CD4-positive, CD25-positive, alpha-beta regulatory T cell (primary cell): ENCODE results near the gene CANX. TPM values are rescaled to one million over a fixed set of nuclear protein-coding genes. Genes with fewer than 3 reads are reported as not detected.
"Not testable (repeated sequence)": the region's sequence is repeated elsewhere in the genome, so short reads cannot be mapped to it uniquely, and the experiment has no call there.

Experiments used
- ATAC-seq, 2 donors: fragments of 150-1000 bp; cut with Tn5 transposase; one replicate each; pipeline ENCODE4 v1.10.0; 2021; ENCODE audit warnings: low read depth in 2 of 2, moderate number of reproducible peaks in 2 of 2, moderate library complexity in 1 of 2
- DNase-seq, 3 donors: peaks; one replicate each; pipeline versions ENCODE4 v3.0.0 to v3.0.0-alpha.2; 2012 to 2022; ENCODE audit warnings: mixed read lengths in 1 of 3
- H3K27ac ChIP-seq: one replicate; pipeline ENCODE4 v1.7.0; 2013; ENCODE audit warnings: mild to moderate bottlenecking, low read length; ENCODE audit not compliant: insufficient read depth, poor library complexity, severe bottlenecking
- H3K27me3 ChIP-seq: one replicate; pipeline ENCODE4 v1.7.0; 2013; ENCODE audit warnings: low read length; ENCODE audit not compliant: control insufficient read depth, insufficient read depth
- H3K36me3 ChIP-seq: one replicate; pipeline ENCODE4 v1.7.0; 2013; ENCODE audit warnings: mild to moderate bottlenecking, low read length, moderate library complexity; ENCODE audit not compliant: control insufficient read depth, insufficient read depth
- H3K4me1 ChIP-seq: 2 replicates; pipeline ENCODE4 v1.7.0; 2013; ENCODE audit warnings: mild to moderate bottlenecking, low read length; ENCODE audit not compliant: insufficient read depth, control insufficient read depth, poor library complexity, severe bottlenecking
- H3K4me3 ChIP-seq: one replicate; pipeline ENCODE4 v1.7.0; 2013; ENCODE audit warnings: low read depth, mild to moderate bottlenecking, low read length, moderate library complexity
- H3K9me3 ChIP-seq, 2 experiments: 1 replicate in 1 of 2; 2 replicates in 1 of 2; pipeline ENCODE4 v1.7.0; 2013; ENCODE audit warnings: low read length in 2 of 2, mild to moderate bottlenecking in 1 of 2, moderate library complexity in 1 of 2; ENCODE audit not compliant: control insufficient read depth in 2 of 2
- H3K27ac Mint-ChIP-seq, 3 donors: one replicate each; pipeline ENCODE4 v1.8.0; 2020 to 2022; ENCODE audit warnings: mild to moderate bottlenecking in 3 of 3, mixed read lengths in 3 of 3, moderate library complexity in 2 of 3
- H3K27me3 Mint-ChIP-seq: one replicate; pipeline ENCODE4 v1.8.0; 2022; ENCODE audit warnings: mild to moderate bottlenecking, mixed read lengths
- H3K36me3 Mint-ChIP-seq: one replicate; pipeline ENCODE4 v1.8.0; 2020; ENCODE audit warnings: mixed read lengths
- H3K4me1 Mint-ChIP-seq, 4 donors: one replicate each; pipeline ENCODE4 v1.8.0; 2020 to 2022; ENCODE audit warnings: mixed read lengths in 4 of 4, mild to moderate bottlenecking in 1 of 4
- H3K4me3 Mint-ChIP-seq, 4 donors: one replicate each; pipeline ENCODE4 v1.8.0; 2020 to 2022; ENCODE audit warnings: mild to moderate bottlenecking in 4 of 4, mixed read lengths in 4 of 4, moderate library complexity in 3 of 4
- H3K9me3 Mint-ChIP-seq, 7 donors: one replicate each; pipeline ENCODE4 v1.8.0; 2020 to 2022; ENCODE audit warnings: mixed read lengths in 7 of 7, mild to moderate bottlenecking in 3 of 7, moderate library complexity in 2 of 7
- polyA plus RNA-seq, 4 donors: library from polyadenylated mRNA; unstranded; fragments of 300-500 nt; fragmentation: Illumina TruSeq; gene quantifications; one replicate each; pipeline ENCODE4 v1.2.3, GENCODE V29; 2021
- total RNA-seq: library from RNA; stranded (reverse); gene quantifications from one replicate; pipeline ENCODE4 v1.2.3, GENCODE V29; 2022

CANX gene
- total and polyA plus RNA-seq, 5 donors from 2014 or later = 180 to 205 (median 196) TPM

GRCh38 chr5:179668391-179668790, 30.4 kb upstream of the CANX start:
- no peaks in the 10 kb centered on the region for H3K36me3 ChIP-seq
- Mint-ChIP-seq H3K36me3 (peaks cover 3% of the 10 kb centered on the region), H3K9me3 (no peaks in the 10 kb centered on the region), H3K4me3 (no peak overlapping the region), H3K4me1 (peaks cover 0 to 3% (median 0%) of the 10 kb centered on the region in 4 donors), H3K27me3 (no peaks in the 10 kb centered on the region), H3K27ac (no peak overlapping the region)
- H3K27me3 ChIP-seq = no peaks in the 10 kb centered on the region
- peak; percentile 24 to 63 (median 27) for DNase-seq
- H3K9me3 ChIP-seq = no peaks in the 10 kb centered on the region
- no peak overlapping the region for H3K4me3 ChIP-seq
- no peaks in the 10 kb centered on the region for H3K4me1 ChIP-seq
- no peak overlapping the region for H3K27ac ChIP-seq
- peak; percentile 43 to 52 for ATAC-seq

GRCh38 chr5:179678223-179679013, 20.3 kb upstream of the CANX start:
- no peaks in the 10 kb centered on the region for H3K9me3 ChIP-seq
- ATAC-seq (peak; percentile 86), DNase-seq (peak; percentile 90 to 97 (median 92))
- H3K4me1 ChIP-seq = peaks cover 22% of the 10 kb centered on the region
- peak overlapping the region; percentile 83 for H3K27ac ChIP-seq
- H3K27me3 ChIP-seq = no peaks in the 10 kb centered on the region
- peak overlapping the region; percentile 94 to 99 (median 97) for H3K27ac Mint-ChIP-seq
- H3K4me1 Mint-ChIP-seq = peaks cover 7 to 44% (median 25%) of the 10 kb centered on the region in 4 donors
- H3K4me3 ChIP-seq = peak overlapping the region; percentile 79
- H3K36me3 ChIP-seq = no peaks in the 10 kb centered on the region
- H3K9me3 Mint-ChIP-seq = no peaks in the 10 kb centered on the region
- peak overlapping the region; percentile 95 to 100 (median 96) for H3K4me3 Mint-ChIP-seq
- no peaks in the 10 kb centered on the region for H3K36me3 Mint-ChIP-seq
- no peaks in the 10 kb centered on the region for H3K27me3 Mint-ChIP-seq

DNA sequence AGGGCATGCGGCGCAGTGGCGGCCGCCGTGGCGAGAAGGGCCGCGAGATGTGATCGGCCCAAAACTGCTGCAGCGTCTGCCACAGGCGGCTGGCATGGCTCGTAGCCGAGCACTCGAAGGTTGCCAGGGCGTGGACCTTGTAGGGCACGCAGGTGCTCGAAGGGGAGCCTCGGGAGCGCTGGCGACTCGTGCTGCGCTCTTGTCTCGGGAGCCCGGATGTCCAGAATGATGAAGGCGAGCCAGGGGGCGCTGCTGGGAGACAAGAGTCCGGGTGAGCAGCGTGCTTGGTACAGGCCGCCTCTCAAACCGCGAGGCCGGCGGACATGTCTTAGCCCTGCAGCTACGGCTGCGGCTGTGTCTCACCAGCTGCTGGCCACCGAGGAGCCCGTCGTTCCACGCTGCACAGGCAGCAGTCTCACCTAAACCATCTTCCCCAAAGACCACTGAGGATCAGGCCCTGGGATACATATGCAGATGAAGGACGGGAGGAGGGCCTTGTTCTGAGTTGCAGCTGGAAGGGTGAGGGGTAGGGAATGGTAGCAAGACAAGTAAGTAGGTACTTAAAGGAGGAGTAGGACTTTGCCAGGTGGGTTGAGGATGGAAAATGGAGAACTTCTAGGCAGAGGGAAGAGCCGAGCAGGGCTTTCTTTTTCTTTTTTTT, 19.6 kb upstream of the CANX start:
- peak overlapping the region; percentile 95 to 100 (median 96) for H3K4me3 Mint-ChIP-seq
- no peaks in the 10 kb centered on the region for H3K36me3 Mint-ChIP-seq

DNA sequence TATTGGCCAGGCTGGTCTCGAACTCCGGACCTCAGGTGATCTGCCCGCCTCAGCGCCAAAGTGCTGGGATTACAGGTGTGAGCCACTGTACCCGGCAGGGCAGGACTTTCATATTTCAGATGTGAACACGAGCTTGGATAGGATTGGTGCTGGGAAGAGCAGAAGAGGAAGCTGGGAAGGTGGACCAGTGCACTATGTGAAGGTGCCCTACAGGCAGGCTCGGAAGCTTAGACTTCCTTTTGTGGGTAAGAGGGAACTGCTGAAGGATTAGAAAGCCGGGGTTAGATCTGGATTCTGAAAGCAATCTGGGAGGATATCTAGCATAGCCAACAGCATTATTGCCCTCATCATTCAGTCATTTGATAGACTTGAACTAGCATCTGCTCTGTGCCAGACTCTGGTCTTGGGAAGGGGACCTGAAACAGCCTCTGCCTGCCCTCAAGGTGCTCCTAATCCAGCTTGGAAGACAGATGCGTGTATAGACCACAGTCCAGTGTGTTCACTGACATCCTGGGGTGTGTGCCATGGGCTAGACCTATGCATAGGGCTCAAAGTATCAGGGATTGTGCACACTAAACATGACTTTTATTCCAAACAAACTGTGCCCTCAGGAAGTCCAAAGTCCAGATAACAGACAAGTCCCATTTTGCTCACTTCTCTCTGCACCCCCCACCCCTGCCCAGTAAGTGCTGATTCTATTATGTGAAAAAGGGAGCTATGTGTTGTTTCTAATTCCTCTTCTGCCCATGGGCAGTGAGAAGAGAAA, 18.6 kb upstream of the CANX start:
- H3K36me3 ChIP-seq = no peaks in the 10 kb centered on the region
- H3K9me3 Mint-ChIP-seq = no peaks in the 10 kb centered on the region
- peaks cover 7 to 48% (median 29%) of the 10 kb centered on the region in 4 donors for H3K4me1 Mint-ChIP-seq
- H3K27me3 ChIP-seq = no peaks in the 10 kb centered on the region
- peaks cover 22% of the 10 kb centered on the region for H3K4me1 ChIP-seq
- H3K27me3 Mint-ChIP-seq = no peaks in the 10 kb centered on the region
- H3K27ac Mint-ChIP-seq = peak overlapping the region in 1 of 3 donors; percentile 86
- no peaks in the 10 kb centered on the region for H3K9me3 ChIP-seq
- DNase-seq (no peak), ATAC-seq (no peak)
- H3K4me3 Mint-ChIP-seq = peak overlapping the region; percentile 76 to 94 (median 82)
- H3K27ac ChIP-seq = no peak overlapping the region
- H3K36me3 Mint-ChIP-seq = no peaks in the 10 kb centered on the region
- H3K4me3 ChIP-seq = no peak overlapping the region

More for the DNA sequence above, 19.6 kb upstream of the CANX start:
- DNase-seq = peak; percentile 56 to 79 (median 63)
- H3K4me3 ChIP-seq = peak overlapping the region; percentile 79
- H3K9me3 ChIP-seq = no peaks in the 10 kb centered on the region
- peak; percentile 38 to 47 for ATAC-seq
- no peaks in the 10 kb centered on the region for H3K27me3 ChIP-seq
- Mint-ChIP-seq H3K27me3 (no peaks in the 10 kb centered on the region), H3K9me3 (no peaks in the 10 kb centered on the region), H3K27ac (peak overlapping the region; percentile 33 to 94 (median 90)), H3K4me1 (peaks cover 7 to 48% (median 29%) of the 10 kb centered on the region in 4 donors)
- H3K36me3 ChIP-seq = no peaks in the 10 kb centered on the region
- peaks cover 22% of the 10 kb centered on the region for H3K4me1 ChIP-seq
- H3K27ac ChIP-seq = peak overlapping the region; percentile 83

DNA sequence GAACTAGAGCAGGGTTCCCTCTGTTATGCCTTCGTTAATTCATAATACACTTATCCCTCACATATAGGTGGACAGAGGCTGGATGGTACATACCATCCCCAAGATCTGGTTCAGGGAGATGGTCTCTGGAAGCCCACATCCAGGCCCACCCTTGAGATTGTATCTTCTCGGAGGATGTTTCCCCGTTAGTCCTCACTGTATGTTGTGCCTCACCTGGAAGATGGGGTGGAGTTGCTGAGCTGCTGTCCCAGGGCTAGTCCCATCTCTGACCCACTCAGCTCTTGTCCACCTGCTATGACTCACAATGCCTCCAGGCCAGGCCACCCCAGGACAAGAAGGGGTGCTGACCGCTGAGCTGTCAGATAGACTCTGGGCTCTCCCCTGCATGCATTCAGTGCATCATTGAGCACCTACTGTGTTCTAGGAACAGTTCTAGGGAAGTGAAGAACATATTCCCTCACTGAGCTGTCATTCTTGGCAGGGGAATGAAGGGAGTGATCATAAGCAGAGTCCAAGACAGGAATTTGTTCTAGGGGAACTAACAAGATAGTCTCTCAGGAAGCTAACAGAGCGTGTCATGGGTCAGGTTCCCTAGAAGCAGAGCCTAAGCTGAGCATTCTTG, 17.9 kb upstream of the CANX start, which contains the start of gene CBY3:
Gene CBY3 (minus strand): TSS at position 255 of the 622 bp plus-strand sequence. CDS start 116 bp downstream, at position 139.
- Histone ChIP-seq H3K27ac (no peak within 1 kb of the TSS), H3K4me1 (peaks cover 22% of the 10 kb centered on the region), H3K9me3 (no peaks in the 10 kb centered on the region), H3K27me3 (no peaks in the 10 kb centered on the region), H3K4me3 (no peak within 1 kb of the TSS), H3K36me3 (no peaks in the 10 kb centered on the region)
- Mint-ChIP-seq H3K27ac (peak within 1 kb of the TSS in 2 of 3 donors; percentile 63 to 86), H3K36me3 (no peaks in the 10 kb centered on the region), H3K4me1 (peaks cover 7 to 47% (median 28%) of the 10 kb centered on the region in 4 donors), H3K27me3 (no peaks in the 10 kb centered on the region), H3K4me3 (peak within 1 kb of the TSS; percentile 76 to 94 (median 82)), H3K9me3 (no peaks in the 10 kb centered on the region)
- ATAC-seq (no peak), DNase-seq (no peak)

DNA sequence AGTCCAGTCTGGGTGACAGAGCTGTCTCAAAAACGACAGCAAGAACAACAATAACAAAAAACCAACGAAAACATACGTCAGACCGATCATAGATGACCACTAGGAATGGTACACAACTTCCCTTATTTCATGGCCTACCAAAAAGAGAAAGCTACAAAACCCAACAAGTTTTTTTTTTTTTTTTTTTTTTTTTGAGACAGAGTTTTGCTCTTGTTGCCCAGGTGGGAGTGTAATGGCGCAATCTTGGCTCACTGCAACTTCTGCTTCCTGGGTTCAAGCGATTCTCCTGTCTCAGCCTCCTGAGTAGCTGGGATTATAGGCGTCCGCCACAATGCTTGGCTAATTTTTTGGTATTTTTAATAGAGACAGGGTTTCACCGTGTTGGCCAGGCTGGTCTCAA, 9.6 kb upstream of the CANX start:
- H3K4me3 Mint-ChIP-seq, H3K4me1 Mint-ChIP-seq, H3K4me1 ChIP-seq, H3K27ac Mint-ChIP-seq, H3K27me3 ChIP-seq, H3K27me3 Mint-ChIP-seq, H3K36me3 Mint-ChIP-seq, H3K27ac ChIP-seq, H3K4me3 ChIP-seq, H3K9me3 ChIP-seq, H3K36me3 ChIP-seq, ATAC-seq, DNase-seq, H3K9me3 Mint-ChIP-seq: not testable (repeated sequence)

GRCh38 chr5:179694561-179694960, 4.2 kb upstream of the CANX start:
- no peak for DNase-seq
- no peak for ATAC-seq
- Histone ChIP-seq H3K36me3 (no peaks in the 10 kb centered on the region), H3K4me1 (peaks cover 22% of the 10 kb centered on the region), H3K27ac (no peak overlapping the region), H3K27me3 (no peaks in the 10 kb centered on the region), H3K9me3 (no peaks in the 10 kb centered on the region), H3K4me3 (no peak overlapping the region)
- Mint-ChIP-seq H3K4me3 (peak overlapping the region in 2 of 4 donors; percentile 48 to 79), H3K9me3 (no peaks in the 10 kb centered on the region), H3K4me1 (peaks cover 10 to 29% (median 18%) of the 10 kb centered on the region in 4 donors), H3K27me3 (peaks cover 5% of the 10 kb centered on the region), H3K36me3 (peaks cover 4% of the 10 kb centered on the region), H3K27ac (no peak overlapping the region)
